CD4-positive, alpha-beta T cell treated with Interleukin-1 beta for 1 hour (primary cell): ENCODE measurements around the gene LRRC49.

ENCODE experiments used
- DNase-seq, 2 donors: peaks; one replicate each; pipeline ENCODE4 v3.0.0-alpha.2; 2020 to 2022

The LRRC49 gene

GRCh38 chr15:71057581-71057980 is 165.0 kb downstream of the LRRC49 start:
- DNase-seq: no peak

GRCh38 chr15:71060983-71061382 is 168.4 kb downstream of the LRRC49 start:
- no peak for DNase-seq

GRCh38 chr15:71066983-71067382 is 174.4 kb downstream of the LRRC49 start:
- no peak for DNase-seq

GRCh38 chr15:71069693-71070092 is 177.1 kb downstream of the LRRC49 start:
- no peak for DNase-seq

GRCh38 chr15:71071529-71071928 is 178.9 kb downstream of the LRRC49 start:
- DNase-seq: no peak

- no peak for DNase-seq
Measured at GRCh38 chr15:71072423-71072822, 179.8 kb downstream of the LRRC49 start.

GRCh38 chr15:71078506-71079207 is 186.0 kb downstream of the LRRC49 start:
- no peak for DNase-seq

- DNase-seq: no peak
Measured at GRCh38 chr15:71079208-71080044, 186.8 kb downstream of the LRRC49 start.

- DNase-seq: no peak
Measured at GRCh38 chr15:71080166-71080565, 187.5 kb downstream of the LRRC49 start.

- no peak for DNase-seq
Measured at GRCh38 chr15:71080705-71081104, 188.1 kb downstream of the LRRC49 start.

- no peak for DNase-seq
Measured at GRCh38 chr15:71082803-71083202, 190.2 kb downstream of the LRRC49 start.

GRCh38 chr15:71083349-71083748 is 190.7 kb downstream of the LRRC49 start:
- no peak for DNase-seq

- DNase-seq: no peak
Measured at GRCh38 chr15:71084264-71084663, 191.6 kb downstream of the LRRC49 start.

GRCh38 chr15:71085809-71086208 is 193.2 kb downstream of the LRRC49 start:
- DNase-seq: no peak

GRCh38 chr15:71088155-71088554 is 195.5 kb downstream of the LRRC49 start:
- DNase-seq: no peak

GRCh38 chr15:71088683-71089082 is 196.1 kb downstream of the LRRC49 start:
- no peak for DNase-seq

- no peak for DNase-seq
Measured at GRCh38 chr15:71089801-71090200, 197.2 kb downstream of the LRRC49 start.

- no peak for DNase-seq
Measured at GRCh38 chr15:71091601-71092000, 199.0 kb downstream of the LRRC49 start.

GRCh38 chr15:71092056-71092600 is 199.5 kb downstream of the LRRC49 start:
- no peak for DNase-seq

GRCh38 chr15:71093054-71094024 is 200.7 kb downstream of the LRRC49 start:
- DNase-seq: no peak

- no peak for DNase-seq
Measured at GRCh38 chr15:71094137-71094536, 201.5 kb downstream of the LRRC49 start.

- DNase-seq: no peak
Measured at GRCh38 chr15:71096676-71097075, 204.1 kb downstream of the LRRC49 start.

- no peak for DNase-seq
Measured at GRCh38 chr15:71097890-71098289, 205.3 kb downstream of the LRRC49 start.
